SU-DHL-6 (cell line): ENCODE results near the gene IFTAP.

Experiments used
- H2AFZ ChIP-seq: fragments of 200-600 bp; sonication (generic); 2 replicates; pipeline ENCODE4 v1.6.1; 2014; ENCODE audit warnings: low read depth, mild to moderate bottlenecking, moderate library complexity, mixed read lengths, antibody characterized with exemption, low read length; ENCODE audit not compliant: severe bottlenecking
- H3F3A ChIP-seq: fragments of 200-600 bp; shearing (Covaris generic); 2 replicates; pipeline ENCODE4 v1.6.0; 2016; ENCODE audit warnings: antibody characterized with exemption, mild to moderate bottlenecking; ENCODE audit not compliant: insufficient read depth
- H3K27ac ChIP-seq: fragments of 200-600 bp; sonication (generic); 2 replicates; pipeline ENCODE4 v1.5.1; 2016; ENCODE audit warnings: low read depth, mild to moderate bottlenecking, low read length, moderate library complexity, mixed read lengths
- H3K27me3 ChIP-seq: fragments of 200-600 bp; sonication (generic), shearing (Covaris generic); 2 replicates; pipeline ENCODE4 v1.6.0; 2014; ENCODE audit warnings: mild to moderate bottlenecking, low read length
- H3K36me3 ChIP-seq: fragments of 200-600 bp; sonication (generic); 2 replicates; pipeline ENCODE4 v1.6.1; 2014; ENCODE audit warnings: mild to moderate bottlenecking, low read length, mixed read lengths
- H3K4me2 ChIP-seq: fragments of 300-600, 200-600 bp; shearing (Covaris generic), sonication (generic); 2 replicates; pipeline ENCODE4 v1.6.0; 2014; ENCODE audit warnings: low read length, low read depth, mild to moderate bottlenecking; ENCODE audit not compliant: poor library complexity, severe bottlenecking
- H3K4me3 ChIP-seq: fragments of 200-600 bp; sonication (generic); 2 replicates; pipeline ENCODE4 v1.5.1; 2014; ENCODE audit warnings: antibody characterized with exemption, low read length, mild to moderate bottlenecking, mixed read lengths; ENCODE audit not compliant: insufficient read depth, poor library complexity, severe bottlenecking
- H3K79me2 ChIP-seq: fragments of 200-600 bp; sonication (generic); 2 replicates; pipeline ENCODE4 v1.6.1; 2014; ENCODE audit warnings: mild to moderate bottlenecking, low read length, moderate library complexity; ENCODE audit not compliant: insufficient read depth
- H3K9ac ChIP-seq: fragments of 200-600 bp; sonication (generic); 2 replicates; pipeline ENCODE4 v1.7.0; 2014; ENCODE audit warnings: mild to moderate bottlenecking, low read length
- H3K9me2 ChIP-seq: fragments of 200-600 bp; sonication (generic); replicated peaks from 2 replicates; pipeline ENCODE4 v1.6.1; 2014; ENCODE audit warnings: low read length; ENCODE audit not compliant: insufficient read depth
- H3K9me3 ChIP-seq: fragments of 200-600 bp; sonication (generic); 2 replicates; pipeline ENCODE4 v1.6.1; 2014; ENCODE audit warnings: low read length, mixed read lengths; ENCODE audit not compliant: insufficient read depth
- H4K20me1 ChIP-seq: fragments of 200-600 bp; sonication (generic); 2 replicates; pipeline ENCODE4 v1.6.1; 2014; ENCODE audit warnings: low read depth, mild to moderate bottlenecking, antibody characterized with exemption, low read length, moderate library complexity, mixed read lengths
- CTCF ChIP-seq: fragments of 200-600 bp; sonication (generic); IDR thresholded peaks from one replicate; pipeline ENCODE4 v1.5.1; 2017; ENCODE audit warnings: antibody characterized with exemption, mild to moderate bottlenecking, low read length, moderate library complexity; ENCODE audit not compliant: insufficient read depth, poor library complexity, severe bottlenecking
- EZH2phosphoT487 ChIP-seq: fragments of 200-600 bp; sonication (generic), shearing (Covaris generic); conservative IDR thresholded peaks from 2 replicates; pipeline ENCODE4 v1.6.1; 2018; ENCODE audit warnings: mild to moderate bottlenecking, antibody characterized with exemption, low read length, moderate library complexity, mixed read lengths

Gene IFTAP

DNA sequence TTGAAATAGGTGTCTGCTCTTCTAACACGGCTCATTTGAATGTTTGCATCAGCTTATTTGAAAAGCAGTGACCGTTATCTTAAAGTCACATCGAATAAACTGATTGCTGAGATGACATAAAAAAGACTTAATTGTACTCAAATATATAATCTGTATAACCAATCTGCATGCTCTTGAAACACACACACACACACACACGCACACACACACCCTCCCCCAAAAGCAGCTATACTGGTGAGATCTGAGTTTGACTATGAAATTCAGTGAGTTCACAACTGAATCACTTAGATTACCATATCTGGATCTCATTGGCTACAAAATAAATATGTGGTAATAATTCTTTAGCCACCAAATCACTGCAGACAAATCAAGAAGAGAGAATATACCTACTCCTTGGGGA lies 3.8 kb upstream of the IFTAP start:
- Histone ChIP-seq H4K20me1 (no peaks in the 10 kb centered on the region), H3K9ac (no peak overlapping the region), H3K79me2 (no peaks in the 10 kb centered on the region), H3K9me3 (no peaks in the 10 kb centered on the region), H2AFZ (no peak overlapping the region), H3K9me2 (no peaks in the 10 kb centered on the region), H3K4me2 (no peak overlapping the region), H3K27me3 (no peaks in the 10 kb centered on the region), H3K36me3 (no peaks in the 10 kb centered on the region), H3F3A (no peaks in the 10 kb centered on the region), H3K4me3 (no peak overlapping the region), H3K27ac (no peak overlapping the region)
- TF ChIP-seq CTCF: no peak
- TF ChIP-seq EZH2phosphoT487: no peak

DNA sequence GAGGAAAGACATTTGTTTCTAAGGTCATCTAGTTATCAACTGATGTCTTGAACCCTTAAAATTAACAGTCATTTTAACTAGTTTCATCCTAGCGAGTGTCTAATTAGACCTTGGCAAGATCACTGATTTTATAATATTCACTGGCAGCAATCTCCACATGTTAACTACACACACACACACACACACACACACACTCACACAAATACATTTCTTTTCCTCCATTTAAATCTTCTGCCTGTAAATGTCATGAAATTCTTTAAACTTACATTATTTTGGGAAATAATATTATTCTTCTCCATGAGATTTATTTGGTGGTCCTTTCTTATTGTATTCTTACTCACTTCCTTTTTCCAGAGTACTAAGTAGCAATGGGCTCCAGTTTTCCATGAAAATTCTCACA lies 2.9 kb upstream of the IFTAP start:
- Histone ChIP-seq H3F3A (no peaks in the 10 kb centered on the region), H3K36me3 (no peaks in the 10 kb centered on the region), H2AFZ (no peak overlapping the region), H3K79me2 (no peaks in the 10 kb centered on the region), H3K4me2 (no peak overlapping the region), H4K20me1 (no peaks in the 10 kb centered on the region), H3K4me3 (no peak overlapping the region), H3K9me2 (no peaks in the 10 kb centered on the region), H3K27me3 (no peaks in the 10 kb centered on the region), H3K9me3 (no peaks in the 10 kb centered on the region), H3K27ac (no peak overlapping the region), H3K9ac (no peak overlapping the region)
- TF ChIP-seq CTCF (no peak), EZH2phosphoT487 (no peak)

DNA sequence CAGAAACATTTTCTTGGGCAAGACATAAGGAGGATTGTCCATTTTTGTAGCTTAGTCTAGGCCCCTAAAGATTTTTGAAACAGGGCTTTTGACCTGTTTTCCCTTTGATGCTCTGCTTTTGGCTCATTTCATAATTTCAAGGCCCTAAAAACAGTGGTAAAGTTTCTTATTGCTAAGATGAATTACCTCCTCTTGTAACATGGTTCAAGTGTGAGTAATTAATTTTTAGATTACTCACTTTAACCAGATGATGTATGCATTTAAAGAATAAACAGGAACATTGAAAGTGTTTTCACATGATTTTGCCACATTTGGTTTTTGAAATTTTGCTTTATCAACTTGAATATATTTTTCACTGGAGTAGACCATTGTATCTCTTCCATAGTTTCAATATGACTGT lies 2.6 kb downstream of the IFTAP start:
- H3K9me3 ChIP-seq: no peaks in the 10 kb centered on the region
- H3K27ac ChIP-seq: no peak overlapping the region
- H3F3A ChIP-seq: no peaks in the 10 kb centered on the region
- no peaks in the 10 kb centered on the region for H3K36me3 ChIP-seq
- no peaks in the 10 kb centered on the region for H3K9me2 ChIP-seq
- TF ChIP-seq EZH2phosphoT487: no peak
- no peak for TF ChIP-seq CTCF
- no peaks in the 10 kb centered on the region for H4K20me1 ChIP-seq
- H3K79me2 ChIP-seq: no peaks in the 10 kb centered on the region
- H3K4me2 ChIP-seq: no peak overlapping the region
- no peak overlapping the region for H3K4me3 ChIP-seq
- H2AFZ ChIP-seq: no peak overlapping the region
- H3K27me3 ChIP-seq: no peaks in the 10 kb centered on the region
- no peak overlapping the region for H3K9ac ChIP-seq

DNA sequence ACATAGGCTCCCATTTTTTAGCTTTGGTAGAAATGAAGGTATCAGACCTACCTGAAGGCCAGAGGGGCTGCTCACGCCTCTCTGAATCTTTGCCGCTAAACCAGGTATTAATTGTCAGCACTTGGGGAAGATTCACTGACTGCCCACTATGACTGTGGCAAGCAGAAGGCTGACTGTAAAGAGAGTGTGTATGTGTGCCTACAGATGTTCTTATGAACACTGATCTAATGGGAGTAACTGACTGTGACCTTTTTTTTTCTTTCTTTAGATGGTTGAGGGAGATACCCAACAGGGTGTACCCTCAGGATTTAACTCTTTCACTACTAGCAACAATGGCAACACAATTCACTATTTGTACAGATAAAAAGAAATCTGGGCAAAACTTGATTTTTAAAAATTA lies 3.7 kb downstream of the IFTAP start, which contains the start of gene RAG2:
Gene RAG2, minus strand, starts transcription at position 186 of the 400 bp plus-strand sequence. CDS start 4,068 bp downstream, outside the sequence.
- Histone ChIP-seq H3K27ac (no peak within 1 kb of the TSS), H3K27me3 (no peaks in the 10 kb centered on the region), H3K36me3 (no peaks in the 10 kb centered on the region)

More for the DNA sequence above, 3.7 kb downstream of the IFTAP start, which contains the start of gene RAG2:
- H3K9me3 ChIP-seq: no peaks in the 10 kb centered on the region
- TF ChIP-seq CTCF: no peak
- no peak for TF ChIP-seq EZH2phosphoT487
- H3F3A ChIP-seq: no peaks in the 10 kb centered on the region
- H3K4me3 ChIP-seq: no peak within 1 kb of the TSS
- H3K9me2 ChIP-seq: no peaks in the 10 kb centered on the region
- no peak within 1 kb of the TSS for H3K9ac ChIP-seq
- no peak within 1 kb of the TSS for H2AFZ ChIP-seq
- H3K79me2 ChIP-seq: no peaks in the 10 kb centered on the region
- no peak within 1 kb of the TSS for H3K4me2 ChIP-seq
- H4K20me1 ChIP-seq: no peaks in the 10 kb centered on the region
